GM23338 (cell line): Measurements from ENCODE around the gene ACOT8. TPM values are rescaled to one million over a fixed set of nuclear protein-coding genes. Genes with fewer than 3 reads are reported as not detected.

Experiments
- CREB1 ChIP-seq: fragments of 250-450 bp; sonication (Bioruptor Pico); IDR thresholded peaks from 2 replicates; pipeline ENCODE4 v1.5.0; 2020; ENCODE audit warnings: low read depth, mild to moderate bottlenecking, moderate library complexity
- JUNB ChIP-seq: IDR thresholded peaks from one replicate; pipeline ENCODE4 v1.6.1; 2016; ENCODE audit warnings: antibody characterized with exemption; ENCODE audit not compliant: unreplicated experiment
- NANOG ChIP-seq: IDR thresholded peaks from 2 replicates; pipeline ENCODE4 v1.6.1; 2016; ENCODE audit warnings: antibody characterized with exemption, borderline replicate concordance
- POLR2AphosphoS5 ChIP-seq: IDR thresholded peaks from 2 replicates; pipeline ENCODE4 v1.6.1; 2016; ENCODE audit warnings: antibody characterized with exemption, low read depth
- STAT1 ChIP-seq: IDR thresholded peaks from one replicate; pipeline ENCODE4 v1.6.1; 2016; ENCODE audit warnings: antibody characterized with exemption; ENCODE audit not compliant: unreplicated experiment
- ZNF114 ChIP-seq: fragments of 250-450 bp; sonication (Bioruptor Pico); IDR thresholded peaks from 2 replicates; pipeline ENCODE4 v1.5.0; 2020; ENCODE audit warnings: mild to moderate bottlenecking, moderate library complexity
- polyA plus RNA-seq: library from polyadenylated mRNA; unstranded; fragments of >200 nt; fragmentation: Nextera tagmentation; extraction: Ambion mirVana; gene quantifications from 2 replicates; pipeline ENCODE4 v1.2.1, GENCODE V29; 2016
- total RNA-seq: library from RNA; depleted of rRNA; stranded (reverse); fragments of >200 nt; shearing (Covaris generic); gene quantifications from 2 replicates; pipeline ENCODE4 v1.2.3, GENCODE V29; 2014
- TF ChIP-seq, protein P1 (sequence below): fragments of 250-450 bp; sonication (Bioruptor Pico); IDR thresholded peaks from 2 replicates; pipeline ENCODE4 v1.5.0; 2020; ENCODE audit warnings: mild to moderate bottlenecking, moderate library complexity
- TF ChIP-seq, protein P2 (sequence below): IDR thresholded peaks from 2 replicates; pipeline ENCODE4 v1.6.1; 2016; ENCODE audit warnings: antibody characterized with exemption
- TF ChIP-seq, protein P3 (sequence below), 2 experiments: fragments of 200-600 bp in 1 of 2; sonication (generic) in 1 of 2; conservative IDR thresholded peaks; 2 replicates each; pipeline versions ENCODE4 v1.5.1 to v1.6.1; 2016 to 2017; ENCODE audit warnings: antibody characterized with exemption in 2 of 2, low read depth in 2 of 2, mild to moderate bottlenecking in 2 of 2, moderate library complexity in 1 of 2
- TF ChIP-seq, protein P4 (sequence below): IDR thresholded peaks from one replicate; pipeline ENCODE4 v1.6.1; 2018; ENCODE audit warnings: antibody characterized with exemption; ENCODE audit not compliant: unreplicated experiment

ACOT8 gene
- total and polyA plus RNA-seq, 2 experiments from 2014 or later = 42.0 to 75.2 TPM

DNA sequence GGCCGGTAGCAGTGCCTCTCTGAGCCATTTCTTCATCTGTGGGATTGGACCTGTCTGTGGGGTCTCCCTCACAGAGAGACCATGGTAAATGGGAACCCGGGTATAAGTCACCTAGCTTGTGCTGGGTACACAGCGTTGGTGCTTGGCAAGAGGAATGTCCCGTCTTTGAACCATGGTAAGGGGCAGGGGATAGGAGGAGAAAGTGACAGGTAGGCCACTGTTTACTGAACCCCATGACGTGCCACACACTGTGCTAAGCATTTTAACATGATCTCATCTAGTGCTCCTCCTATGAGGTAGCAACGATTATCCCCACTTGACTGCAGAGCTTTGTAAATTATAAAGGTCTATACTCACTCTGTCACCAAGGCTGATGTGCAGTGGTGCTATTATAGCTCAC, 29.5 kb downstream of the ACOT8 start (continued):
- TF ChIP-seq, protein P1, sequence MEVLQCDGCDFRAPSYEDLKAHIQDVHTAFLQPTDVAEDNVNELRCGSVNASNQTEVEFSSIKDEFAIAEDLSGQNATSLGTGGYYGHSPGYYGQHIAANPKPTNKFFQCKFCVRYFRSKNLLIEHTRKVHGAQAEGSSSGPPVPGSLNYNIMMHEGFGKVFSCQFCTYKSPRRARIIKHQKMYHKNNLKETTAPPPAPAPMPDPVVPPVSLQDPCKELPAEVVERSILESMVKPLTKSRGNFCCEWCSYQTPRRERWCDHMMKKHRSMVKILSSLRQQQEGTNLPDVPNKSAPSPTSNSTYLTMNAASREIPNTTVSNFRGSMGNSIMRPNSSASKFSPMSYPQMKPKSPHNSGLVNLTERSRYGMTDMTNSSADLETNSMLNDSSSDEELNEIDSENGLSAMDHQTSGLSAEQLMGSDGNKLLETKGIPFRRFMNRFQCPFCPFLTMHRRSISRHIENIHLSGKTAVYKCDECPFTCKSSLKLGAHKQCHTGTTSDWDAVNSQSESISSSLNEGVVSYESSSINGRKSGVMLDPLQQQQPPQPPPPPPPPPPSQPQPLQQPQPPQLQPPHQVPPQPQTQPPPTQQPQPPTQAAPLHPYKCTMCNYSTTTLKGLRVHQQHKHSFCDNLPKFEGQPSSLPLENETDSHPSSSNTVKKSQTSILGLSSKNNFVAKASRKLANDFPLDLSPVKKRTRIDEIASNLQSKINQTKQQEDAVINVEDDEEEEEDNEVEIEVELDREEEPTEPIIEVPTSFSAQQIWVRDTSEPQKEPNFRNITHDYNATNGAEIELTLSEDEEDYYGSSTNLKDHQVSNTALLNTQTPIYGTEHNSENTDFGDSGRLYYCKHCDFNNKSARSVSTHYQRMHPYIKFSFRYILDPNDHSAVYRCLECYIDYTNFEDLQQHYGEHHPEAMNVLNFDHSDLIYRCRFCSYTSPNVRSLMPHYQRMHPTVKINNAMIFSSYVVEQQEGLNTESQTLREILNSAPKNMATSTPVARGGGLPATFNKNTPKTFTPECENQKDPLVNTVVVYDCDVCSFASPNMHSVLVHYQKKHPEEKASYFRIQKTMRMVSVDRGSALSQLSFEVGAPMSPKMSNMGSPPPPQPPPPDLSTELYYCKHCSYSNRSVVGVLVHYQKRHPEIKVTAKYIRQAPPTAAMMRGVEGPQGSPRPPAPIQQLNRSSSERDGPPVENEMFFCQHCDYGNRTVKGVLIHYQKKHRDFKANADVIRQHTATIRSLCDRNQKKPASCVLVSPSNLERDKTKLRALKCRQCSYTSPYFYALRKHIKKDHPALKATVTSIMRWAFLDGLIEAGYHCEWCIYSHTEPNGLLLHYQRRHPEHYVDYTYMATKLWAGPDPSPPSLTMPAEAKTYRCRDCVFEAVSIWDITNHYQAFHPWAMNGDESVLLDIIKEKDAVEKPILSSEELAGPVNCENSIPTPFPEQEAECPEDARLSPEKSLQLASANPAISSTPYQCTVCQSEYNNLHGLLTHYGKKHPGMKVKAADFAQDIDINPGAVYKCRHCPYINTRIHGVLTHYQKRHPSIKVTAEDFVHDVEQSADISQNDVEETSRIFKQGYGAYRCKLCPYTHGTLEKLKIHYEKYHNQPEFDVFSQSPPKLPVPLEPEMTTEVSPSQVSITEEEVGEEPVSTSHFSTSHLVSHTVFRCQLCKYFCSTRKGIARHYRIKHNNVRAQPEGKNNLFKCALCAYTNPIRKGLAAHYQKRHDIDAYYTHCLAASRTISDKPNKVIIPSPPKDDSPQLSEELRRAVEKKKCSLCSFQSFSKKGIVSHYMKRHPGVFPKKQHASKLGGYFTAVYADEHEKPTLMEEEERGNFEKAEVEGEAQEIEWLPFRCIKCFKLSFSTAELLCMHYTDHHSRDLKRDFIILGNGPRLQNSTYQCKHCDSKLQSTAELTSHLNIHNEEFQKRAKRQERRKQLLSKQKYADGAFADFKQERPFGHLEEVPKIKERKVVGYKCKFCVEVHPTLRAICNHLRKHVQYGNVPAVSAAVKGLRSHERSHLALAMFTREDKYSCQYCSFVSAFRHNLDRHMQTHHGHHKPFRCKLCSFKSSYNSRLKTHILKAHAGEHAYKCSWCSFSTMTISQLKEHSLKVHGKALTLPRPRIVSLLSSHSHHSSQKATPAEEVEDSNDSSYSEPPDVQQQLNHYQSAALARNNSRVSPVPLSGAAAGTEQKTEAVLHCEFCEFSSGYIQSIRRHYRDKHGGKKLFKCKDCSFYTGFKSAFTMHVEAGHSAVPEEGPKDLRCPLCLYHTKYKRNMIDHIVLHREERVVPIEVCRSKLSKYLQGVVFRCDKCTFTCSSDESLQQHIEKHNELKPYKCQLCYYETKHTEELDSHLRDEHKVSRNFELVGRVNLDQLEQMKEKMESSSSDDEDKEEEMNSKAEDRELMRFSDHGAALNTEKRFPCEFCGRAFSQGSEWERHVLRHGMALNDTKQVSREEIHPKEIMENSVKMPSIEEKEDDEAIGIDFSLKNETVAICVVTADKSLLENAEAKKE (CRISPR knock-in tag) = no peak
- TF ChIP-seq, protein P2, sequence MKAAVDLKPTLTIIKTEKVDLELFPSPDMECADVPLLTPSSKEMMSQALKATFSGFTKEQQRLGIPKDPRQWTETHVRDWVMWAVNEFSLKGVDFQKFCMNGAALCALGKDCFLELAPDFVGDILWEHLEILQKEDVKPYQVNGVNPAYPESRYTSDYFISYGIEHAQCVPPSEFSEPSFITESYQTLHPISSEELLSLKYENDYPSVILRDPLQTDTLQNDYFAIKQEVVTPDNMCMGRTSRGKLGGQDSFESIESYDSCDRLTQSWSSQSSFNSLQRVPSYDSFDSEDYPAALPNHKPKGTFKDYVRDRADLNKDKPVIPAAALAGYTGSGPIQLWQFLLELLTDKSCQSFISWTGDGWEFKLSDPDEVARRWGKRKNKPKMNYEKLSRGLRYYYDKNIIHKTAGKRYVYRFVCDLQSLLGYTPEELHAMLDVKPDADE = no peak
- TF ChIP-seq POLR2AphosphoS5 (no peak), NANOG (no peak), ZNF114 (no peak), STAT1 (no peak), JUNB (no peak), CREB1 (CRISPR knock-in tag) (no peak)
- TF ChIP-seq, protein P3, sequence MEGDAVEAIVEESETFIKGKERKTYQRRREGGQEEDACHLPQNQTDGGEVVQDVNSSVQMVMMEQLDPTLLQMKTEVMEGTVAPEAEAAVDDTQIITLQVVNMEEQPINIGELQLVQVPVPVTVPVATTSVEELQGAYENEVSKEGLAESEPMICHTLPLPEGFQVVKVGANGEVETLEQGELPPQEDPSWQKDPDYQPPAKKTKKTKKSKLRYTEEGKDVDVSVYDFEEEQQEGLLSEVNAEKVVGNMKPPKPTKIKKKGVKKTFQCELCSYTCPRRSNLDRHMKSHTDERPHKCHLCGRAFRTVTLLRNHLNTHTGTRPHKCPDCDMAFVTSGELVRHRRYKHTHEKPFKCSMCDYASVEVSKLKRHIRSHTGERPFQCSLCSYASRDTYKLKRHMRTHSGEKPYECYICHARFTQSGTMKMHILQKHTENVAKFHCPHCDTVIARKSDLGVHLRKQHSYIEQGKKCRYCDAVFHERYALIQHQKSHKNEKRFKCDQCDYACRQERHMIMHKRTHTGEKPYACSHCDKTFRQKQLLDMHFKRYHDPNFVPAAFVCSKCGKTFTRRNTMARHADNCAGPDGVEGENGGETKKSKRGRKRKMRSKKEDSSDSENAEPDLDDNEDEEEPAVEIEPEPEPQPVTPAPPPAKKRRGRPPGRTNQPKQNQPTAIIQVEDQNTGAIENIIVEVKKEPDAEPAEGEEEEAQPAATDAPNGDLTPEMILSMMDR (conservative IDR thresholded peaks at IDR 0.05; ENCODE audit: low read depth in 2 of 2) = no peak
- TF ChIP-seq, protein P4, sequence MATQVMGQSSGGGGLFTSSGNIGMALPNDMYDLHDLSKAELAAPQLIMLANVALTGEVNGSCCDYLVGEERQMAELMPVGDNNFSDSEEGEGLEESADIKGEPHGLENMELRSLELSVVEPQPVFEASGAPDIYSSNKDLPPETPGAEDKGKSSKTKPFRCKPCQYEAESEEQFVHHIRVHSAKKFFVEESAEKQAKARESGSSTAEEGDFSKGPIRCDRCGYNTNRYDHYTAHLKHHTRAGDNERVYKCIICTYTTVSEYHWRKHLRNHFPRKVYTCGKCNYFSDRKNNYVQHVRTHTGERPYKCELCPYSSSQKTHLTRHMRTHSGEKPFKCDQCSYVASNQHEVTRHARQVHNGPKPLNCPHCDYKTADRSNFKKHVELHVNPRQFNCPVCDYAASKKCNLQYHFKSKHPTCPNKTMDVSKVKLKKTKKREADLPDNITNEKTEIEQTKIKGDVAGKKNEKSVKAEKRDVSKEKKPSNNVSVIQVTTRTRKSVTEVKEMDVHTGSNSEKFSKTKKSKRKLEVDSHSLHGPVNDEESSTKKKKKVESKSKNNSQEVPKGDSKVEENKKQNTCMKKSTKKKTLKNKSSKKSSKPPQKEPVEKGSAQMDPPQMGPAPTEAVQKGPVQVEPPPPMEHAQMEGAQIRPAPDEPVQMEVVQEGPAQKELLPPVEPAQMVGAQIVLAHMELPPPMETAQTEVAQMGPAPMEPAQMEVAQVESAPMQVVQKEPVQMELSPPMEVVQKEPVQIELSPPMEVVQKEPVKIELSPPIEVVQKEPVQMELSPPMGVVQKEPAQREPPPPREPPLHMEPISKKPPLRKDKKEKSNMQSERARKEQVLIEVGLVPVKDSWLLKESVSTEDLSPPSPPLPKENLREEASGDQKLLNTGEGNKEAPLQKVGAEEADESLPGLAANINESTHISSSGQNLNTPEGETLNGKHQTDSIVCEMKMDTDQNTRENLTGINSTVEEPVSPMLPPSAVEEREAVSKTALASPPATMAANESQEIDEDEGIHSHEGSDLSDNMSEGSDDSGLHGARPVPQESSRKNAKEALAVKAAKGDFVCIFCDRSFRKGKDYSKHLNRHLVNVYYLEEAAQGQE = no peak
